Esophagus muscularis mucosa (tissue), 3 donors: ENCODE results near the gene EYA2.

Experiments
- CTCF ChIP-seq, 3 experiments: fragments of 200-600 bp in 2 of 3; fragments of 450-650 bp in 1 of 3; sonication (generic) in 2 of 3; IDR thresholded peaks; one replicate each; pipeline ENCODE4 v1.5.1; 2017 to 2019; ENCODE audit warnings: antibody characterized with exemption in 3 of 3, mild to moderate bottlenecking in 2 of 3, moderate library complexity in 1 of 3
- POLR2A ChIP-seq: fragments of 450-650 bp; IDR thresholded peaks from one replicate; pipeline ENCODE4 v1.6.1; 2017; ENCODE audit warnings: antibody characterized with exemption, moderate library complexity, mild to moderate bottlenecking, low read depth
- POLR2AphosphoS5 ChIP-seq, 2 donors: sonication (generic); formaldehyde crosslinking; IDR thresholded peaks; one replicate each; pipeline ENCODE4 v1.6.1; 2017; ENCODE audit warnings: antibody characterized with exemption in 2 of 2

- TF ChIP-seq POLR2A (no peak), CTCF (IDR thresholded peaks at IDR 0.05) (no peak), POLR2AphosphoS5 (IDR thresholded peaks at IDR 0.05) (no peak)
These were observed 180.6 kb downstream of the EYA2 start for GRCh38 chr20:47075263-47075662.
